PFSK-1 (cell line): ENCODE measurements around the gene ETV1.

ENCODE experiments used
- POLR2AphosphoS5 ChIP-seq: IDR thresholded peaks from 2 replicates; pipeline ENCODE4 v1.6.1; 2012; ENCODE audit warnings: low read depth, mild to moderate bottlenecking, control low read depth, low read length, moderate library complexity
- REST ChIP-seq, 2 experiments: IDR thresholded peaks; 2 replicates each; pipeline versions ENCODE4 v1.6.1 to v1.8.0; 2011 to 2012; ENCODE audit warnings: low read depth in 2 of 2, low read length in 2 of 2, control low read depth in 1 of 2, inconsistent platforms in 1 of 2, mild to moderate bottlenecking in 1 of 2, moderate library complexity in 1 of 2; ENCODE audit not compliant: insufficient read depth in 1 of 2
- TAF1 ChIP-seq: IDR thresholded peaks from 2 replicates; pipeline ENCODE4 v1.6.1; 2012; ENCODE audit warnings: low read length, control low read depth, borderline replicate concordance; ENCODE audit not compliant: insufficient read depth

GRCh38 chr7:13894954-13895353 is 94.5 kb downstream of the ETV1 start:
- no peak for TF ChIP-seq POLR2AphosphoS5
- TF ChIP-seq TAF1: no peak
- no peak for TF ChIP-seq REST (IDR thresholded peaks at IDR 0.05; ENCODE audit: insufficient read depth in 1 of 2, low read depth in 2 of 2, low read length in 2 of 2)
